GM23338 (cell line): ENCODE results near the gene SLC25A25.

Experiments used
- CREB1 ChIP-seq: fragments of 250-450 bp; sonication (Bioruptor Pico); IDR thresholded peaks from 2 replicates; pipeline ENCODE4 v1.5.0; 2020; ENCODE audit warnings: low read depth, mild to moderate bottlenecking, moderate library complexity
- TF ChIP-seq, protein P1 (sequence below), 2 experiments: fragments of 200-600 bp in 1 of 2; sonication (generic) in 1 of 2; conservative IDR thresholded peaks; 2 replicates each; pipeline versions ENCODE4 v1.5.1 to v1.6.1; 2016 to 2017; ENCODE audit warnings: antibody characterized with exemption in 2 of 2, low read depth in 2 of 2, mild to moderate bottlenecking in 2 of 2, moderate library complexity in 1 of 2

DNA sequence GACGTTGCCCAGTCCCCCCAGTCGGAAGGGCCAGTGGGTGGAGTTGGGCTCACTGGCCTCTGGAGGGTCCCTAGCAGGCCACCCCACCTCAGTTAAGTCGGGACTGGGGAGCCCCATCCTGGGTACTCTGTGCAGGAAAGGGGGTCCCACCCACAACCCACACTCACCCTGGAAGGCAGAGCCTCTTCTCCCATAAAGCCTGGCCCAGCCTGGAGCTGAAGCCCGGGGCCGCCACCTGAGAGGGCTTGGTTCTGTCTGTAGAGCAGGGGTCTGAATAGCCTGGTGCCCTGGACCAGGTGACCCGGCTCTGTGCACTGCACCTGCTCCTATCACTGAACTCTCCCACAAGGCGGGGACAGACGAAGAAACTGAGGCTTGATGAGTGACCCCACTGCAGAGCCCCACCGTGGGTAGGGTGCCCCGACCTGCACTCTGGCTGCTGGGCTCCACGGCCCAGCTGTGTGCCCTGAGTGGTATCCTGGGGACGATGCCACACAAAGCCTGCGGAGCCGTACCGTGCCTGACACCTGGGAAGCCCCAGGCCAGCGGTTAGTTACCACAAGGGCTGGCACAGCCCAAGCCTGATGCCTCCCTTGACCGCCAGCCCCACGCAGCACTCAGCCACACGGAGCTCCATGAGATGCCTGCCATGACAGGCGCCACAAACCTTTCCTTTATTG, 52.2 kb downstream of the SLC25A25 start:
- TF ChIP-seq CREB1, result no peak
- TF ChIP-seq, protein P1, sequence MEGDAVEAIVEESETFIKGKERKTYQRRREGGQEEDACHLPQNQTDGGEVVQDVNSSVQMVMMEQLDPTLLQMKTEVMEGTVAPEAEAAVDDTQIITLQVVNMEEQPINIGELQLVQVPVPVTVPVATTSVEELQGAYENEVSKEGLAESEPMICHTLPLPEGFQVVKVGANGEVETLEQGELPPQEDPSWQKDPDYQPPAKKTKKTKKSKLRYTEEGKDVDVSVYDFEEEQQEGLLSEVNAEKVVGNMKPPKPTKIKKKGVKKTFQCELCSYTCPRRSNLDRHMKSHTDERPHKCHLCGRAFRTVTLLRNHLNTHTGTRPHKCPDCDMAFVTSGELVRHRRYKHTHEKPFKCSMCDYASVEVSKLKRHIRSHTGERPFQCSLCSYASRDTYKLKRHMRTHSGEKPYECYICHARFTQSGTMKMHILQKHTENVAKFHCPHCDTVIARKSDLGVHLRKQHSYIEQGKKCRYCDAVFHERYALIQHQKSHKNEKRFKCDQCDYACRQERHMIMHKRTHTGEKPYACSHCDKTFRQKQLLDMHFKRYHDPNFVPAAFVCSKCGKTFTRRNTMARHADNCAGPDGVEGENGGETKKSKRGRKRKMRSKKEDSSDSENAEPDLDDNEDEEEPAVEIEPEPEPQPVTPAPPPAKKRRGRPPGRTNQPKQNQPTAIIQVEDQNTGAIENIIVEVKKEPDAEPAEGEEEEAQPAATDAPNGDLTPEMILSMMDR (conservative IDR thresholded peaks at IDR 0.05; ENCODE audit: low read depth in 2 of 2), result no peak
